Stimulated activated CD8-positive, alpha-beta memory T cell treated with anti-CD3 and anti-CD28 coated beads, Interleukin-15, amount 100 ng/mL, for 1 hour (primary cell): ENCODE results near the gene MREG.
"Not testable (repeated sequence)": the region's sequence is repeated elsewhere in the genome, so short reads cannot be mapped to it uniquely, and the experiment has no call there.

Source experiments
- DNase-seq: peaks from one replicate; pipeline ENCODE4 v3.0.0-alpha.2; 2020; ENCODE audit warnings: low read depth

Gene MREG

DNA sequence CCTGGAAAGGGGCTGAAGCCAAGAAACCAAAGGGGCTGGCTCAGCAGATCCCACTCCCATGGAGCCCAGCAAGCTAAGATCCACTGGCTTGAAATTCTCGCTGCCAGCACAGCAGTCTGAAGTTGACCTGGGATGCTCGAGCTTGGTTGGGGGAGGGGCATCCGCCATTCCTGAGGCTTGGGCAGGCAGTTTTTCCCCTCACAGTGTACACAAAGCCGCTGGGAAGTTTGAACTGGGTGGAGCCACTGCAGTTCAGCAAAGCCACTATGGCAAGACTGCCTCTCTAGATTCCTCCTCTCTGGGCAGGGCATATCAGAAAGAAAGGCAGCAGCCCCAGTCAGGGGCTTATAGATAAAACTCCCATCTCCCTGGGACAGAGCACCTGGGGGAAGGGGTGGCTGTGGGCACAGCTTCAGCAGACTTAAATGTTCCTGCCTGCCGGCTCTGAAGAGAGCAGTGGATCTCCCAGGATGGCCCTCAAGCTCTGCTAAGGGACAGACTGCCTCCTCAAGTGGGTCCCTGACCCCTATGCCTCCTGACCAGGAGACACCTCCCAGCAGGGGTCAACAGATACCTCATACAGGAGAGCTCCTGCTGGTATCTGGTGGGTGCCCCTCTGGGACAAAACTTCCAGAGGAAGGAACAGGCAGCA lies 24.7 kb downstream of the MREG start:
- DNase-seq: not testable (repeated sequence)

DNA sequence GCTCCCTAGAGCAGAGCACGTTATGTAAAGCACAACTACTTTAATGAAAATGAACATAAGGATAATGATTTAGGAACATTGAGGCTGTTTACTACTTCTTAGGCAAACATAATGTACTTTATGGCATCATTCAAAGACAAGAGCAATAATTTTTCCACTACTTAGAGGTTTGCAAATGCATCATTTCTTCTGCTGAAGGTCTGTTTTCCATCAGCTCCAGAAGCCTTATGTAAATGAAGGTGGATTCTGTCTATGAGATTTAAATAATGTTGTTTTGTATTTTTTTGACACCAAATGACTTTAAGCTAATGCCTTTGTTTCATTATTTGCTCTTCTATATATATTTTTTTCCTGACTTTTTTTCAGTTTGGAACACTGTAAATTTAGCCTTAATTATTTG lies 28.1 kb downstream of the MREG start:
- DNase-seq: no peak

DNA sequence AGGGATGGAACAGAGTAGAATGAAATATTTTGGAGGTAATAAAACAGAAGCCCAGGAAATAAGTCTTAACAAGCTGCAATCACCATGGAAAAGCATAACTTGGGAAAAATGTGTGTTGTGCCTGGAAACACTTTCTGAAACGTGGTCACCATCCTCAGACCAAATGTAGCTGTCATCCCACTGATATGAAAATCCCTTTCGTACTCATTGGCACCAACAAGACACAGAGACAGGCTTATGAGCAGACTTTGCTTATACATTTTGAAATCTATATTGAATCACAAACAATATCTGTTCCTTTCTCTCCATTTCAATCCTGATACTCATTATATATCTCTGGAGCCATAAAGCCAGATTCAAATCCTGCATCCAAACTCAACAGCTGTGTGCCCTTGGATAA lies 28.7 kb downstream of the MREG start:
- no peak for DNase-seq

DNA sequence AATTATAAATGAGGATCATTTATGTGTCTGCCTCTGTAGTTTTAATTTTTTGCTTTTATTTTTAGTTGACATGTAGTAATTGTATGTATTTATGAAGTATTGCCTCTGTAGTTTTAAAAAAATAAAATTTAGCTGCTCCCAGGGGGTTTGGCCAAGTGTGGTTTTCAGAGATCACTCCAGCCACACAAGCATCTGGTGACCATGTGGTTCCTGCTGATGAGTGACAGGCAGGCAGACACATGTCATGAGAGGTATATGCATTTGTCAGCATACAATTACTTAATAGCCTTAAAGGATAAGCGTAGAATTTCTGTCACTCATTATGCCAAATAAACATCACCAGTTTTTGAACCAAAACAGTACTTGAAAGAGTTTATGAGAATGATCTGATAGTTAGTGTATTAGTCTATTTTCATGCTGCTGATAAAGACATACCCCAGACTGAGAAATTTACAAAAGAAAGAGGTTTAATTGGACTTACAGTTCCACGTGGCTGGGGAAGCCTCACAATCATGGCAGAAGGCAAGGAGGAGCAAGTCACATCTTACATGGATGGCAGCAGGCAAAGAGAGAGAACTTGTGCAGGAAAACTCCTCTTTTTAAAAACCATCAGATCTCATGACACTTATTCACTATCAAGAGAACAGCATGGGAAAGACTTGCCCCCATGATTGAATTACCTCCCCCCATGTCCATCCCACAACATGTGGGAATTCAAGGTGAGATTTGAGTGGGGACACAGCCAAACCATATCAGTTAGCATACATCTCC lies 29.6 kb downstream of the MREG start:
- DNase-seq: no peak

DNA sequence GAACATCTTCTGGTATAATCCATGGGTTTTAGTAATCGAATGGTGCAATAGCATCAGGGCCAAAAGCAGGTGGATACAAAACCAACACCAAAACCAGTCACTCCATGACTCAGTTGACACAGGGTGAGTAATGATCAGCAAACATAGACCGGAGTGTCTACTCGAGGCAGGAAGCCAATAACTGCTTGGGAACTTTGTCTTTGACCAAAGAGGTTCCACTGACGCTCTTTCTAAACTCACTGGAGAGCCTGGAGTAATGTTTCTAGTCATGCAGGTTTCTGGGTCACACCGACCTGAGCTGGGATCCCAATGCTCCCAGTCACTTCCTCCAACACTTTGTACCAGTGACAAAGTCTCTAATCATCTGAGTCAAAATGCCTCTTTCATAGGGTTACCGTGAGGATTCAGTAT lies 30.9 kb downstream of the MREG start:
- DNase-seq: no peak

DNA sequence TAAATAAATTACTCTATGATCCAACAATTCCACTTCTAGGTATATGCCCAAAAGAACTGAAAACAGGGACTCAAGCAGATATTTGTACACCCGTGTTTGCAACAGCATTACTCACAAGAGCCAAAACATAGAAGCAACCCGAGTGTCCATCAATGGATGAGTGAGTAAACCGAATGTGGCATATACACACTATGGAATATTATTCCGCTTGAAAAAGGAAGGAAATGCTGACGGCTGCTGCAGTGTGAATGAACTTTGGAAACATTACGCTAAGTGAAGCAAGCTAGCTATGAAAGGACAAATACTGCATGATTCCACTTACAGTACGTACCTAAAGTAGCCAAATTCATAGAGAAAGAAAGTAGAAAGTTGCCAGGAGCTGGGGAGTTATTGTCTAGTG lies 32.2 kb downstream of the MREG start:
- no peak for DNase-seq

DNA sequence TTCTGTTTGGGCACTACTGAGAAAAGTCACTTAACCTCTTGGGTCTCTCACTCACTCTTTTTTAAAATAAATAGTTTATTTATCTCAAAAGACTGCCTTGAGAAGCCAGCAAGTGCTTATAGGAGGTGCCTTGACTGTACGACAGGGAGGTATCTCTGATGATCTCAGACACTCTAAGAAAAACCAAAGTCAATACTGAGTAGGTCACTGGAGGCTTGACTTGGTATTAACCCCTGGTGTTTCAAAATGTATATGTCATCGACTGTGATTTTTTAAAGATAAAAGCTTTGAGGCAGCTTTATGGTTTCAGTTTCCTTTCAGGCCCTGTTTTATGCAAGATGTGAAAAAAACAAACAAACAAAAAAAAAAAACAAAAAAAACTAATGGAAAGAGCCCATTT lies 33.7 kb downstream of the MREG start:
- no peak for DNase-seq

DNA sequence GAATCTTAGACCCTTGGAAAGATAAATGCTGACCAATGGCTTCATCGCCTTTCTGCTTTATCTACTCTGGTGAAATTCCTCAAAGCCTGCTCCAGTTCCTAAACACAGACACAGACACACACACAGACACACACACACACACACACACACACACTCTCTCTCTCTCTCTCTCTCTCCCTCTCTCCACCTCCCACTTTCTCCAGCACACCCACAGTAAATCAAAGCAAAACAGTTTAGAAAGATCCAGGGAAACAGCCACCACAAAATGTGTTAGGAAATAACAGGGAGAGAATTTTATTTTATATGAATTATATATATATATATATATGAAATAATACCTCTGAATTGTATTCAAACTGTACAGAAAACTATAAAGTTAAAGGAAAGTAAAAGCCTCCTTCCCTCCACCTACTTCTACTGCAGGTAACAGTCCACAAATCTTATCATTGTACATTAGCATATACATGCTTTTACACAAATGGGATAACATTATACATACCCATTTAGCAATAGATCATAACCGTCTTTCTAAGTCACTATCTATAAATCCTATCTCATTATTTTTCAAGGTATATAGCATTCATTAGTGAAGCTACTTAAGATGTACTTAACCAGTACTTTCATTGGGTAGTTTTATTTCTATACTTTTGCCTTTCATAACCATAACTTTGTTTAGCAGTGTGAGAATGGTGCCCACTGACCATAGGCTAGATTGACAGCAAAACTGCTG lies 38.5 kb downstream of the MREG start:
- no peak for DNase-seq

DNA sequence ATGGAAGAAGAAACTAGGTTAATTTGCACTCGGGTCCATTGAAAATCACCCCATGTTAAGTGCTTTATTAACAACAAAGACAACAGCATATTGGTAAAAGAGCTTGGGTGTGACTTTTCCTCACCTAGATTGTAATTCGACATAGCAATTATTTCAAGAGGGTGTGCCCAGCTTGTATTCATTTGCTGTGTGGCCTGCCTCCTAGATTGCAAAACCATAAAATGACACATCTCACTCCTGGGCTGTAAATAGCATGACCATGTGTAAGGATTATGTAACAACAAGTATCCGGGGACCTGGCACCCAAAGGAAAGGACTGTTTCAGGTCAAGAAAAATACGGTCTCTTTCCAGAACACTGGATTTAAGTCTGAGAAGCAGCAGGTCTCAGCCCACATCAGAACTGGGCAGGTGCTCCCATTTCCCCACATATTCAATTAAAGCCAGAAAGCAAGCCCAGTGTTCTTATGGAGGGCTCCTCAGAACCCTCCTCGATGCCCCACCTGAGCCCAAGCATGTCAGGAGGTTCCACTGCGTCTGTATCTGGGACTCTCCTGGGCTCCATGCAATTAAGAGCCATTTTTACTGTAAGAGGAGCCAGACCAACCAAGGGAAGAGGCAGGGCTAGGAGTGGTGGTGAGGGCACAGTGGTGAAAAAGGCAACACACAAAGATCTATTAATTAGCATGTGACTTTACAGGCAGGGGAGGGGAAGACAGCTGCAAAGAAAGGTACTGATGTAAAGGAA lies 39.2 kb downstream of the MREG start:
- DNase-seq: no peak

DNA sequence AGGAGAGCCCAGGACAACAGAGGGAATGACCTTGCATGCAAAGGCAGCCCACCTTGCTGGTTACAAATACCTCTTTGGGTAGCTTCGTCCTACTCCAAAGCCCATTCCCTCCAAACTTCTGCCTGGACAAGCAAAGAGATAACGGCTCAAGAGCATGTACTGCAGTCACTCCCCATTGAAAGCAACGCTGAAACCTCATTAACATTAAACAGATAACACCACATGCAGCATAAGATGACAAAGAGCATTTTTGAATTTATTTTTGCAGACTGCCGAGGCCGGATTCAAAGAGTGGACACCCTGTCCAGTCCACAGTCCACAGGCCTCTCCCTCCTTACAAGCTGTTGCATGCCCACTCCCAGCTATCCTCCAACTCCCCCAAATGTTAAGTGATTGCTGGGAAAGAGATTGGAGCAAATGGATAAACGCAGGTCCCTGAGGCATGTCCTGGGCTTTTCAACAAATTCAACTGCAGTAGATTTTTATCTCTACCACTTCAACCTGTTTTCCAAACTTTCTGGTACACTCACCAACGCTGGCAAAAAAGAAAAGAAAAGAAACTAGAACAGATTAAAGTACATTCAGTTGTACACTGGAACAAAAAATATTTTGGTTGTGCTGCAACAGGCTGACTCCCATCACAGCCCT lies 40.1 kb downstream of the MREG start:
- DNase-seq: no peak

DNA sequence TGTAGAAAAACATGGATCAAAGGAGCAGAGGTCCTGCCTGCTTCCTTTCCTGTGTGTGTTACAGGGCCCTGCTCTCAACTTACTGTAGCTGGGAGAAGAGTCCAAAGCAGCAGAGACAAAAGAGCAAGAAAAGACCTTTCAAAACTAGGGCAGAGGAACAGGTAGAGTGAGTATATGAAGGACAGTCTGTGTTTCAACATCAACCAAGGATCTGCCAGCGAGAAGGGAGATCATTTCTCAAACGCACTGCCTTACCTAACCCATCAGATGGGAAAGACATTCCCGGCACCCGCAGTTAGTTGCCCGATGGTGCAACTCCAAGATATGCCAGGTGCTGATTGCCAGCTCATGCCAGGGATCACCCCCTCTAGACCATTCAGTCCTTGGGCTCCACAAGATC lies 41.7 kb downstream of the MREG start:
- DNase-seq: no peak

DNA sequence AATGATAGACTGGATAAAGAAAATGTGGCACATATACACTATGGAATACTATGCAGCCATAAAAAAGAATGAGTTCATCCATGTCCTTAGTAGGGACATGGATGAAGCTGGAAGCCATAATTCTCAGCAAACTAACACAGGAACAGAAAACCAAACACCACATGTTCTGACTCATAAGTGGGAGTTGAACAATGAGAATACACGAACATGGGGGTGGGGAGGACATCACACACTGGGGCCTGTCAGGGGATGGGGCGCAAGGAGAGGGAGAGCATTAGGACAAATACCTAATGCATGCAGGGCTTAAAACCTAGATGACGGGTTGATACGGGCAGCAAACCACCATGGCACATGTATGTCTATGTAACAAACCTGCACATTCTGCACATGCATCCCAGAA lies 42.5 kb downstream of the MREG start:
- DNase-seq: not testable (repeated sequence)

DNA sequence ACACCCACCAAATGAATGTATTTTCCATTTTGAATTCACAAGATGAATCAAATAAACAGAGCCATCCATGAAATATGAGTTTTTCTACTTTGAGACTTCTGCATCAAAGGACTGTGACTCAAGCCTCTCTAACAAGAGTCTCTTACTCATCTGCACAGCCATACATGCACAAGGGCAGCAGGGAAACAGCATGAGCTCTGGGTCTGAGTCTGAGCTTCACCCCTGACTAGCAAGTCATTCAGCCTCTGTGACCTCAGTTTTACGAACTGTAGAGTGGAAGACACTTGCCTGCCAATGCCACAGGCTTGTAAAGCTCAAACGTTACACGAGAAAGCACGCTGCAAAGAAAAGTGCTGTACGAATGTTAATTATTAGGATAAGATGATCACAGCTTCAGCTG lies 42.9 kb downstream of the MREG start:
- DNase-seq: no peak

DNA sequence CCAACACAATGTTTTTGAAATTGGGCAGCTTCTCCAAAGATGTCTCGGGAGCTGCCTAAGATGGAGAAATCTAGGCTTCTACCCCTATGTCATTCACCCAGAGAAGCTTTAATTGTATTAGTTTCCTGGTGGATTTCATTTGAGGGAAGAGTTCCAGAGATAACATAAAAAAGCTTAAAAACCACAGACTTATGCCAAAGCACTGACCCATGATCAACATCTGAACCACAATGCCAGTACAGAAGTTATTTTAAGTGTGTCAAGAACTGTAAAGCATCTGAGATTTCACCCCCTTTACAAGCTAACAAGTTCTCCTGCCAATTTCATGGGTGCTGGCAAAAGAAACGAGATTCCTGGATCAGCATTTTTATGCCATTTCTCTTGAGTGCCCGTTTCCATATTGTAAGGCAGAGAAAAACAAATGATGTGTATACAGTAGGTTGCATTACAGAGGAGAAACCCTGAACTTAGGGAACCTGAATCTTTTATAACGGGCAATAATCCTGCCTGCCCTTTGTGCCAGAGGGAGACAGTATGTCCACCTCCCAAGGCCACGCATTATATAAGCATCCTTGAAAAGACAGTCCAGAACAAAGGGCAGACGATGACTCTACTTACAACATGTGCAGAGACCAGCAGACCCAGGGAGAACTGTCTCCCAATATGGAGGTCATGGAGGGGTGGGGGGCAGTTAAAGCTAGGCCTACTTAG lies 44.1 kb downstream of the MREG start:
- DNase-seq: no peak

DNA sequence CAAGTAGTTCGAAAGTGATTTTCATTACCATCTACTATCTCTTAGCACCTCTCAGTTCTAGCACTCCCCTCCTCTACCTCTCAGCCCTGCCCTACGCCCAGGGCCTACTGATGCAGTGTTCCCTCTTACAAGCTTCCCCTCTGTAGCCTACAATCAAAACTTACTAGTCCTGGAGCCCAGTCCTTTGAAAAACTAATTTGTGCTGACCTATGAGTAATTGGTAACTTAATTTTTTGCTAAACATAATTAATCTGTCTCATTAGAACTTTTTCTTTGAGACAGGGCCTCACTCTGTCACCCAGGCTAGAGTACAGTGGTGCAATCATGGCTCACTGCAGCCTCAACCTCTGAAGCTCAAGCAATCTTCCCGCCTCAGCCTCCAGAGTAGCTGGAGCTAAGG lies 44.9 kb downstream of the MREG start:
- DNase-seq: no peak

DNA sequence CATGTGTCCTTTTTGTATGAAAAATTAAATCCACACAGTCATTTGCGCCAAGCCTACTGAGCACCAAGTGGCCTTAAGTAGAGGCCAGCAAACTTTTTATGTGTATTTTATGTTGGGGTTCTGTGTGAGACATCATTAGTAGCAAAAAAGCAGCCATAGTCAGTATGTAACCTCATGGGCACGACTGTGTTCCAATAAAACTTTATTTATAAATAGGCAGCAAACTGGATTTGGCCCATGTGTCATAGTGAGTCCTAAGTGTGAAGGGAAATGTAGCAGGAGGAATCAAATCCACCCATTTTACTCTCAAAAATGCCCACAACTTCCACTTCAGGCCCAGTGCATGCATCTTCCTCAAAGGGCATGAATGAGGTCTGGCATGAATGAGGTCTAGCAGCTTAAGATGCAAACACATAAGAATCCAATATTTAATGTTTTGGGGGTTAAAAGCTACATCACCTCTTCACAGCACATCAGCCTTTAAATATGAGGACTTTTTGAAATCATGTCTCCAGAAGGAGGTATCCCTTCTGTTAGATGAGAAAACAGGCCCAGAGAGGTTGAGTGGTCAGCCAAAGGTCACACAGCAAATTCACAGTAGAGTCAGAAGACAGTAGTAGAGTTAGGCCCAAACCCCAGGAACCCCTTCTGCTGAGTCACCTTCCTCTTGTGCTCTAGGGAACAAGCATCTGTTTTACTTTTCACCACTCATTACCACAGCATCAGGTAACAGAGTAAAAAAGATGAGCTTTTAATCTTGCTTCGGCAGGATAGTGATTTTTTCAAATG lies 45.6 kb downstream of the MREG start:
- no peak for DNase-seq

DNA sequence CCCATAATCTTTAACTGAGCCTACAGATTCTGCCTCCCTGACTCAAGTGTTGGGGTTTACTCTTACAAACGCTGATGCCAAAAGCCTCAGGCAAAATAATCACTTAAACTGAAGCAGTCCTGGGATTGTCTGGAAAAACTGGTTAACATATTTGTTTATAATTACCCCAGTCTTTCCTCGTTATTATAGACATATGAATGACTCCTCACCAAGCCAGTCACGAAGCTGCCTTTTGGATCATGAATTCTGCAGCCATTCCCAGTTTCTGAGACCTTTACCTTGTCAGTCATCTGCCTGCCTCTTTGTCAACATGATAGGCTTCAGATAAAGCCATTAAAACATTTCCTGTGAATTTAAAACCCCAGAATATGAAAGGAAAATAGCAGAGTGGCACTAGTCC lies 46.4 kb downstream of the MREG start:
- no peak for DNase-seq

DNA sequence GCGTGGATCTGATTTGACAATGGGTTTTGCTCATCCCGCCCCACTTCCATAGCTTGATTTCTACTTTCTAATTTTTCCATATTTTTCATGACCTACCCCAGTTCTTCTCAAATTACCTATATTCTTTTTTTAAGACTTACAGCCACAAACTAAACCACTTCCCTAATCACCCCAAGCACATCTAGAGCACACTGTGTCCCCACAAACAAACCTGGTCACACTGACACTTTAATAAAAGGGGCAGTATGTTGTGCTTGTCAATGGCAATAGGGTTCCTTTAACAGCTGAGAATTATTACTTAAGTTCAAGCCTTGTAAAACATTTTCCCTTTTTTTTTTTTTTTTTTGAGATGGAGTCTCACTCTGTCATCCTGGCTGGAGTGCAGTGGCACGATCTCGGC lies 47.1 kb downstream of the MREG start:
- DNase-seq: no peak

DNA sequence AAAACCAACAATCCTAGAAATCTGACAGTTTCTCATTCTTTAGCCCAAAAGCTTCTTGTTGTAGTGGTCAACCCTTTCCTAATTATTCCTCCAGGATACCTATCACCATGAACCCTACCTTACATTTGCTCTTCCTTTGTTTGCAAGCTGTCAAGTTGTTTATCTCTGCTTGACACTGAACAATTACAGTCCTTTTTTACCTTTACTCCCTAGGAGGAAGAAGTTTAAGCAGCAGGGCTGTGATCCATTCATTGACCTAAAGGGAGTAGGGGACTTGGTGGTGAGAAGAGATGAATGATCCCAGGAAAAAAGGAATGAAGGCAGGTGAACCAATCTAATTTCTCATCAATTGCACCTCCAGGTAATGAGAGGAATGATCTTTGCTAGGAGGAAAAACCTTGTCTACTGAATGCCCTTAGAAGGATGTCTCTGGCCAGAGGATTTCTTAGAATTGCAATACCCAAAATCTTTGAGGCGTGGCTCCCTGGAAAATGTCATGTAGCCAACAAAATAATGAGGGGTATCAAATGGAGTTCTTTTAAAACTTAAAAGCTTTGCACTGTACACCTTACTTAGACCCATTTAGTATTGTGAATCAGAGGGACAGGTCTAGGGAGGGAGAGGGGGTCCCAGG lies 47.7 kb downstream of the MREG start:
- DNase-seq: no peak

DNA sequence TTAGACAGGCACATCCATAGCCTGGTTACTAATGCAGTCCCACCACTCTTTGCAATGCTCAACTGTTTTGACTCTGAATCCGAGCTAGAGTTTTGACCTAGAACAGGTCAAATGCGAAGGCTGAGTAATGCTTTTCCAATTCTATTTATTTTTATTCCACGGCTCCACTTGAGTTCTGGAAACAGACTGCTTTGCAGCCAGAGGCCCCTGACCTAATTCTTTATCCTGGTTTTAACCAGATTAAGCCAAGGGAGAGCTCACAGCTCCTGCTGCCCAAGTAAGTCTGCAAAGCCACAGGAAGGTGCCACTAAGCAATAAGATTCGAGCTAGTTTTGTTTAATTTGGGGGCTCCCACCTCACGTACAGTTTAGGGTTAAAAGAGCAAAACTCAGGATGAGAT lies 51.4 kb downstream of the MREG start:
- no peak for DNase-seq
